Activated CD8-positive, alpha-beta T cell treated with anti-CD3 and anti-CD28 coated beads, Interleukin-2, amount 10 ng/mL, durations not matched to agents 7 days and 5 days (primary cell): Measurements from ENCODE around the gene KCNA1. TPM values are rescaled to one million over a fixed set of nuclear protein-coding genes. Genes with fewer than 3 reads are reported as not detected.

Experiments used
- ATAC-seq: fragments of 150-1000 bp; cut with Tn5 transposase; one replicate; pipeline ENCODE4 v1.10.0; 2021; ENCODE audit warnings: moderate library complexity
- CTCF ChIA-PET: fragments of 350-600 bp; sonication (Branson Sonifier 250); formaldehyde crosslinking; loops from one replicate; lab custom pipeline; 2021; ENCODE audit warnings: antibody characterized with exemption; lab: Charles Lee
- POLR2A ChIA-PET: fragments of 350-600 bp; sonication (Branson Sonifier 250); formaldehyde crosslinking; loops from one replicate; lab custom pipeline; 2021; ENCODE audit warnings: antibody characterized with exemption; lab: Charles Lee
- DNase-seq: peaks from one replicate; pipeline ENCODE4 v3.0.0-alpha.2; 2020
- H3K27ac Mint-ChIP-seq: one replicate; pipeline ENCODE4 v1.8.0; 2021; ENCODE audit warnings: mild to moderate bottlenecking, mixed read lengths
- H3K27me3 Mint-ChIP-seq: one replicate; pipeline ENCODE4 v1.8.0; 2021; ENCODE audit warnings: low read depth, mixed read lengths
- H3K36me3 Mint-ChIP-seq: one replicate; pipeline ENCODE4 v1.8.0; 2021; ENCODE audit warnings: low read depth, mixed read lengths
- H3K4me1 Mint-ChIP-seq: one replicate; pipeline ENCODE4 v1.8.0; 2021; ENCODE audit warnings: low read depth, mixed read lengths
- H3K4me3 Mint-ChIP-seq: one replicate; pipeline ENCODE4 v1.8.0; 2021; ENCODE audit warnings: mild to moderate bottlenecking, mixed read lengths
- H3K9me3 Mint-ChIP-seq: one replicate; pipeline ENCODE4 v1.8.0; 2022; ENCODE audit warnings: mixed read lengths; ENCODE audit not compliant: insufficient read depth
- total RNA-seq, 2 experiments: library from RNA; stranded (reverse); gene quantifications; one replicate each; pipeline ENCODE4 v1.2.3, GENCODE V29; 2021

KCNA1 gene
- total RNA-seq, 2 experiments from 2014 or later: not detected

DNA sequence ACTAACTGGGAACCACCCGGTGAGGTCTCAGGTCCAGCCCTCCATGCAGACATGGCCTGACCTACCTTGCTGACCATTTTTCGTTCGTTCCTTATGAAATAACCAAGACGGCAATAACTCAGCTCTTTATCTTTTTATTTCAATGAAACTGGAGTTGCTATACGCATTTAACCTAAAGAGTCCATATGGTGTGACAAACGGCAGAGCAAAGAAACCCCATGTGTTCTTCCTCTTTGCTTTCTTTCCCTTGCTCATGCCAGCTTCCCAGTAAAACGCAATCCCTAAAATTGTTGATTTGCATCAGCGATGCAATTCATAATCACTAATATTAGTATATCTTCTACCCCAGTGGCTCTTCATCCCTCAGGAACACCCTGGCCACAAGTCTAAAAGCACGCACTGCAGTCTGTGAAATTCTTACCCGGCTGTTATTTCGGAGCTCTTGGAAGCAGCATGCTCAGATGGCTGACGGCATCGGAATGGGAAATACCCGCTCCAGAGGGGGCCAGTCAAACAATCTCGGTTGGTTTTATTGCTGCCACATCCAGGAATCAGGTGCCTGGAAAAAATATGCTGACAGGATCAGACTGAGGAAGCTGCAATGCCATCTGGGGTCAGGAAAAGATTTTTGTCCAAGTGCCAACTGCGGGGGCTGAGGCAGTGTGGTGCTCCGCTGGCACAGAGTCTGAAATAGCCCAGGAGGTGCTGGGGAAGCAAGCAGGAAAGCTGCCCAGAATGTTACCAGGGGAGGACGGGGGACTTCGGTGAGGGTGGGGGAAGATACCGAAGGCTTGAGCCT lies 28.2 kb upstream of the KCNA1 start:
- peaks cover 13% of the 10 kb centered on the region for H3K27me3 Mint-ChIP-seq
- H3K36me3 Mint-ChIP-seq: no peaks in the 10 kb centered on the region
- ATAC-seq (no peak), DNase-seq (no peak)
- peaks cover 7% of the 10 kb centered on the region for H3K9me3 Mint-ChIP-seq
- no peak overlapping the region for H3K4me3 Mint-ChIP-seq
- H3K4me1 Mint-ChIP-seq: no peaks in the 10 kb centered on the region
- no peak overlapping the region for H3K27ac Mint-ChIP-seq
- CTCF ChIA-PET: no interaction called here
- POLR2A ChIA-PET: no interaction called here

DNA sequence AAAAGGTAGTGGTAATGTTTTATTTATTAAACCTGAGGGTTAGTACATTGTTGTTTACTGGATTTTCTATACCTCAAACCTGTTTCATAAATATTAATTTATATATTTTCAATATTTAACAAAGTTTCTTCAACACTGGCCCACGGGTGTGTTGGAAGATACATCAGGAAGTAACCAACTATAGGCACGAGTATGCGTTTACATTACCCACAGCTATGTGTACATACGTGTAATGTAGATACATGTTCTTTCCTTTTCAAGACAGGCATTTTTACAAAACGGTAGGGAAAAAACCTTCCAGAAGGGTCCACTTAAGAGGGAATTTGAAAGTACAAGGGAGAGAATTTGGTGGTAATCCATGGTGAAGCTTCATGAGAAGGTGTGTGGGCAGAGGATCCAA lies 17.8 kb upstream of the KCNA1 start:
- Mint-ChIP-seq H3K9me3 (no peaks in the 10 kb centered on the region), H3K4me3 (no peak overlapping the region), H3K36me3 (no peaks in the 10 kb centered on the region), H3K27me3 (peaks cover 37% of the 10 kb centered on the region), H3K4me1 (no peaks in the 10 kb centered on the region), H3K27ac (no peak overlapping the region)
- ChIA-PET POLR2A (no interaction called here), CTCF (no interaction called here)
- DNase-seq (no peak), ATAC-seq (no peak)

- H3K4me1 Mint-ChIP-seq: no peaks in the 10 kb centered on the region
- H3K36me3 Mint-ChIP-seq: no peaks in the 10 kb centered on the region
- POLR2A ChIA-PET: no interaction called here
- CTCF ChIA-PET: interaction anchor here (1.4 kb wide), 1 partner anchor 16 kb away, joined by 3 read pairs; no protein-coding TSS in a partner anchor
- H3K9me3 Mint-ChIP-seq: no peaks in the 10 kb centered on the region
- H3K27me3 Mint-ChIP-seq: peaks cover 39% of the 10 kb centered on the region
- H3K27ac Mint-ChIP-seq: no peak overlapping the region
- DNase-seq (no peak), ATAC-seq (no peak)
- no peak overlapping the region for H3K4me3 Mint-ChIP-seq
These were observed 17.3 kb upstream of the KCNA1 start for GRCh38 chr12:4892418-4892817.

- H3K9me3 Mint-ChIP-seq: no peaks in the 10 kb centered on the region
- ChIA-PET CTCF (interaction anchor here (1.4 kb wide), 1 partner anchor 15 kb away, joined by 3 read pairs; no protein-coding TSS in a partner anchor), POLR2A (no interaction called here)
- H3K4me3 Mint-ChIP-seq: no peak overlapping the region
- no peak overlapping the region for H3K27ac Mint-ChIP-seq
- no peak for DNase-seq
- no peak for ATAC-seq
- peaks cover 34% of the 10 kb centered on the region for H3K27me3 Mint-ChIP-seq
- no peaks in the 10 kb centered on the region for H3K36me3 Mint-ChIP-seq
- no peaks in the 10 kb centered on the region for H3K4me1 Mint-ChIP-seq
These were observed 15.7 kb upstream of the KCNA1 start for GRCh38 chr12:4894019-4894418.

- H3K4me3 Mint-ChIP-seq: no peak overlapping the region
- no peak for ATAC-seq
- DNase-seq: no peak
- H3K27me3 Mint-ChIP-seq: peaks cover 32% of the 10 kb centered on the region
- no peaks in the 10 kb centered on the region for H3K4me1 Mint-ChIP-seq
- POLR2A ChIA-PET: no interaction called here
- no peak overlapping the region for H3K27ac Mint-ChIP-seq
- H3K9me3 Mint-ChIP-seq: no peaks in the 10 kb centered on the region
- CTCF ChIA-PET: no interaction called here
- H3K36me3 Mint-ChIP-seq: no peaks in the 10 kb centered on the region
These were observed 10.3 kb upstream of the KCNA1 start for GRCh38 chr12:4899364-4899763.

DNA sequence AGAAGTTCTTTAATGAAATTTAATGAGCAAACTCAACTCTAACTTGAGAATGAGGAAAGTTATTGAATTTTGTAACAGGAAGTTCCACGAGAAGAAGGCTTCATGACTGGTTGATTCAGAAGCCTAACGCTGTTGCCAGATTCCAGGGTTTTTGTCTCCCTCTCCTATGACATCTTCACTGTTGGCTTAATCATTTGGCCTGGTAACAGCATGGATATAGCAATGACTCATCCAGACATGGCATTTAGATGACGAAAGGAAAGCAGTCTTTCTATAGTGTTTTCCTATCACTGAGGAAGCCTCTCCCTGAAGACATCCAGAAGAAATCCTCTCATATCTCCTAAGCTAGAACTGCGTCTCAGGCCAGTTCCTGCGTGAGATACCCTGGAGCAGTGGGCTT lies 9.4 kb upstream of the KCNA1 start:
- no peak for DNase-seq

GRCh38 chr12:4905316-4905715 lies 4.4 kb upstream of the KCNA1 start:
- POLR2A ChIA-PET: no interaction called here
- H3K27me3 Mint-ChIP-seq: peaks cover 27% of the 10 kb centered on the region
- H3K4me3 Mint-ChIP-seq: no peak overlapping the region
- H3K36me3 Mint-ChIP-seq: no peaks in the 10 kb centered on the region
- no peaks in the 10 kb centered on the region for H3K9me3 Mint-ChIP-seq
- H3K4me1 Mint-ChIP-seq: peaks cover 9% of the 10 kb centered on the region
- no peak overlapping the region for H3K27ac Mint-ChIP-seq
- ATAC-seq (no peak), DNase-seq (no peak)
- CTCF ChIA-PET: no interaction called here

More for the DNA sequence above, 9.4 kb upstream of the KCNA1 start:
- Mint-ChIP-seq H3K27me3 (peaks cover 34% of the 10 kb centered on the region), H3K9me3 (no peaks in the 10 kb centered on the region), H3K36me3 (no peaks in the 10 kb centered on the region), H3K27ac (no peak overlapping the region), H3K4me1 (no peaks in the 10 kb centered on the region), H3K4me3 (no peak overlapping the region)
- CTCF ChIA-PET: no interaction called here
- no peak for ATAC-seq
- POLR2A ChIA-PET: no interaction called here

- Mint-ChIP-seq H3K4me3 (no peak overlapping the region), H3K4me1 (peaks cover 12% of the 10 kb centered on the region), H3K27me3 (peaks cover 27% of the 10 kb centered on the region), H3K36me3 (peaks cover 2% of the 10 kb centered on the region), H3K9me3 (no peaks in the 10 kb centered on the region), H3K27ac (no peak overlapping the region)
- ATAC-seq (peak; percentile 37), DNase-seq (no peak)
- CTCF ChIA-PET: interaction anchor here (1.0 to 2.0 kb wide), 4 partner anchors 16 to 54 kb away, joined by 3 to 8 read pairs (median 4); no protein-coding TSS in a partner anchor
- POLR2A ChIA-PET: no interaction called here
These were observed 858 bp upstream of the KCNA1 start for GRCh38 chr12:4908684-4909409.

DNA sequence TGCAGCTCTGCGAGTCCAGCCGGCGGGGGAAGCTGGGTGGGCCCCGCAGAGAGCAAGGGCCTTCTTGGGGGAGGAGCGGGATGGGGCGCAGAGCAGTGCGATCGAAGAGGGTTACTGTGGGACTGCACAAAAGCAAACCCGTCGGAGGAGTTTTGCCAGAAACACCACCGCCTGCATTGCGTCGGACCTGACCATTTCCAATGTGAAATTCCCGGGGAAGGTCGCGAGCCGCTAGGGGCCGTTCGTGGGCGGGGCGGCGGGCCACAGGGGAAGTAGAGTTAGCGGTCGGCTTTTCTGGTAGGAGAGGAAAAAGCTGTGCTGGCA lies 333 bp upstream of the KCNA1 start:
- H3K36me3 Mint-ChIP-seq: peaks cover 2% of the 10 kb centered on the region
- H3K27ac Mint-ChIP-seq: no peak overlapping the region
- DNase-seq: no peak
- ATAC-seq: peak; percentile 23
- no peaks in the 10 kb centered on the region for H3K9me3 Mint-ChIP-seq
- peaks cover 12% of the 10 kb centered on the region for H3K4me1 Mint-ChIP-seq
- ChIA-PET POLR2A (no interaction called here), CTCF (interaction anchor here (1.3 to 2.8 kb wide), 3 partner anchors 16 to 53 kb away, joined by 3 to 12 read pairs (median 8); no protein-coding TSS in a partner anchor)
- H3K4me3 Mint-ChIP-seq: no peak overlapping the region
- H3K27me3 Mint-ChIP-seq: peaks cover 32% of the 10 kb centered on the region

- peaks cover 2% of the 10 kb centered on the region for H3K36me3 Mint-ChIP-seq
- ChIA-PET POLR2A (no interaction called here), CTCF (interaction anchor here (0.6 to 2.8 kb wide), 5 partner anchors 9 to 103 kb away, joined by 3 to 12 read pairs (median 3); no protein-coding TSS in a partner anchor)
- no peak for DNase-seq
- peak overlapping the region; percentile 44 for H3K27ac Mint-ChIP-seq
- peaks cover 42% of the 10 kb centered on the region for H3K27me3 Mint-ChIP-seq
- peak overlapping the region; percentile 78 for H3K4me3 Mint-ChIP-seq
- H3K4me1 Mint-ChIP-seq: peaks cover 12% of the 10 kb centered on the region
- ATAC-seq: peak; percentile 52
- H3K9me3 Mint-ChIP-seq: no peaks in the 10 kb centered on the region
These were observed 1.0 kb downstream of the KCNA1 start for GRCh38 chr12:4910502-4911315.

DNA sequence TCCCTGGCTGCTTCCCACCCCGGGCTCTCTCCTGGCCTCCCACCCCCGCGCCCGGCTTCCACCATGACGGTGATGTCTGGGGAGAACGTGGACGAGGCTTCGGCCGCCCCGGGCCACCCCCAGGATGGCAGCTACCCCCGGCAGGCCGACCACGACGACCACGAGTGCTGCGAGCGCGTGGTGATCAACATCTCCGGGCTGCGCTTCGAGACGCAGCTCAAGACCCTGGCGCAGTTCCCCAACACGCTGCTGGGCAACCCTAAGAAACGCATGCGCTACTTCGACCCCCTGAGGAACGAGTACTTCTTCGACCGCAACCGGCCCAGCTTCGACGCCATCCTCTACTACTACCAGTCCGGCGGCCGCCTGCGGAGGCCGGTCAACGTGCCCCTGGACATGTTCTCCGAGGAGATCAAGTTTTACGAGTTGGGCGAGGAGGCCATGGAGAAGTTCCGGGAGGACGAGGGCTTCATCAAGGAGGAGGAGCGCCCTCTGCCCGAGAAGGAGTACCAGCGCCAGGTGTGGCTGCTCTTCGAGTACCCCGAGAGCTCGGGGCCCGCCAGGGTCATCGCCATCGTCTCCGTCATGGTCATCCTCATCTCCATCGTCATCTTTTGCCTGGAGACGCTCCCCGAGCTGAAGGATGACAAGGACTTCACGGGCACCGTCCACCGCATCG lies 1.8 kb downstream of the KCNA1 start:
- ChIA-PET CTCF (interaction anchor here (0.6 to 2.8 kb wide), 6 partner anchors 10 to 589 kb away, joined by 3 to 12 read pairs (median 3); no protein-coding TSS in a partner anchor), POLR2A (no interaction called here)
- H3K9me3 Mint-ChIP-seq: no peaks in the 10 kb centered on the region
- peaks cover 47% of the 10 kb centered on the region for H3K27me3 Mint-ChIP-seq
- peaks cover 12% of the 10 kb centered on the region for H3K4me1 Mint-ChIP-seq
- H3K4me3 Mint-ChIP-seq: no peak overlapping the region
- no peak for ATAC-seq
- no peak for DNase-seq
- peaks cover 2% of the 10 kb centered on the region for H3K36me3 Mint-ChIP-seq
- no peak overlapping the region for H3K27ac Mint-ChIP-seq
